Erythroblast (primary cell): ENCODE results near the gene GPC6.

ENCODE experiments used
- GATA1 ChIP-seq: IDR thresholded peaks from 2 replicates; pipeline ENCODE4 v1.6.1; 2011; ENCODE audit warnings: low read depth, mild to moderate bottlenecking, control low read depth, low read length, moderate library complexity
- POLR2A ChIP-seq: IDR thresholded peaks from 2 replicates; pipeline ENCODE4 v1.6.1; 2011; ENCODE audit warnings: mild to moderate bottlenecking, low read length

DNA sequence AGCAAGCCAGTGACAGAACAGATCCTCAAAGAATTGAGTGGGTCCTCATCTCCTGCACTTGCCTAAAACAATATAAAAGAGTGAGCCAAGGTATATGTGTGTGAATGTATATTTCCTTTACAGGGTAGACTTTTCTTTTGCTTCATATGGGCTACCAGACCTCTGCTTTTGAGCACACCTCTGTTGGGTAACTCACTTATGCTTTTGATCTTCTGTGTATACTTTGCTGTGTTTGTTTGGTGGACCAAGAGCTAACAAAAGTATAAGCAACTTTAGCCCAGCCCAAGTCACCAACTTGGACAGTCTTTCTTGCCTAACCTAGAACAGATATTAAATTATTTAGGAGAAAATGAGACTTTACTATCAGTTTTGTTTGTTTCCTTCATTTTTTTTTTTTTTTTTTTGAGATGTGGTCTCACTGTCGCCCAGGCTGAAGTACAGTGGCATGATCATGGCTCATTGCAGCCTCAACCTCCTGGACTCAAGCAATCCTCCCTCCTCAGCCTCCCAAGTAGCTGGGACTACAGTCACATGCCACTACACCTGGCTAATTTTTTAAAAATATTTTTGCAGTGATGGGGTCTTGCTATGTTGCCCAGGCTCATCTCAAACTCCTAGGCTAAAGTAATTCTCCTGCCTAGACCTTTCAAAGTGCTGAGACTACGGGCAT lies 739.8 kb downstream of the GPC6 start:
- TF ChIP-seq POLR2A = no peak
- no peak for TF ChIP-seq GATA1
